ENCODE measurements around the gene ELAC2. TPM values are rescaled to one million over a fixed set of nuclear protein-coding genes. Genes with fewer than 3 reads are reported as not detected.

ELAC2 gene
- total RNA-seq, 1 experiment from 2014 or later: 38.9 TPM

- no peak overlapping the region for H3K27ac Mint-ChIP-seq (ENCODE audit: unreplicated experiment)
- H3K36me3 Mint-ChIP-seq (ENCODE audit: insufficient read depth, unreplicated experiment): peaks cover 30% of the 10 kb centered on the region
- H3K4me3 Mint-ChIP-seq (ENCODE audit: unreplicated experiment): no peak overlapping the region
- ChIA-PET POLR2A (no interaction called here), CTCF (no interaction called here)
- Histone ChIP-seq H3K4me1 (no peaks in the 10 kb centered on the region), H3K27me3 (replicated peaks; ENCODE audit: control insufficient read depth, insufficient read depth, low read length) (no peaks in the 10 kb centered on the region), H3K9me3 (no peaks in the 10 kb centered on the region), H3K4me3 (ENCODE audit: low read depth, low read length) (no peak overlapping the region), H3K36me3 (ENCODE audit: control insufficient read depth, insufficient read depth, low read length) (no peaks in the 10 kb centered on the region; the same call in 1 of the 2 replicates)
- TF ChIP-seq, protein P1, sequence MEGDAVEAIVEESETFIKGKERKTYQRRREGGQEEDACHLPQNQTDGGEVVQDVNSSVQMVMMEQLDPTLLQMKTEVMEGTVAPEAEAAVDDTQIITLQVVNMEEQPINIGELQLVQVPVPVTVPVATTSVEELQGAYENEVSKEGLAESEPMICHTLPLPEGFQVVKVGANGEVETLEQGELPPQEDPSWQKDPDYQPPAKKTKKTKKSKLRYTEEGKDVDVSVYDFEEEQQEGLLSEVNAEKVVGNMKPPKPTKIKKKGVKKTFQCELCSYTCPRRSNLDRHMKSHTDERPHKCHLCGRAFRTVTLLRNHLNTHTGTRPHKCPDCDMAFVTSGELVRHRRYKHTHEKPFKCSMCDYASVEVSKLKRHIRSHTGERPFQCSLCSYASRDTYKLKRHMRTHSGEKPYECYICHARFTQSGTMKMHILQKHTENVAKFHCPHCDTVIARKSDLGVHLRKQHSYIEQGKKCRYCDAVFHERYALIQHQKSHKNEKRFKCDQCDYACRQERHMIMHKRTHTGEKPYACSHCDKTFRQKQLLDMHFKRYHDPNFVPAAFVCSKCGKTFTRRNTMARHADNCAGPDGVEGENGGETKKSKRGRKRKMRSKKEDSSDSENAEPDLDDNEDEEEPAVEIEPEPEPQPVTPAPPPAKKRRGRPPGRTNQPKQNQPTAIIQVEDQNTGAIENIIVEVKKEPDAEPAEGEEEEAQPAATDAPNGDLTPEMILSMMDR (IDR thresholded peaks at IDR 0.05; ENCODE audit: insufficient read depth in 1 of 2, low read depth in 1 of 2, low read length in 1 of 2, severe bottlenecking in 1 of 2, unreplicated experiment in 1 of 2): no peak
- no peaks in the 10 kb centered on the region for H3K27me3 Mint-ChIP-seq (ENCODE audit: insufficient read depth, unreplicated experiment)
- H3K4me1 Mint-ChIP-seq (ENCODE audit: low read depth, unreplicated experiment): no peaks in the 10 kb centered on the region
- DNase-seq: no peak
- BruUV-seq (replicated peaks): no TSS peak
- H3K9me3 Mint-ChIP-seq (ENCODE audit: unreplicated experiment): no peaks in the 10 kb centered on the region
- intact Hi-C loops (cut with micrococcal nuclease; ENCODE audit: unreplicated experiment): loop anchor here (2.0 to 10.0 kb wide), 2 partner anchors 73 to 747 kb away; no protein-coding TSS in a partner anchor
These were observed 15.7 kb downstream of the ELAC2 start for GRCh38 chr17:13001991-13002615.

- no peaks in the 10 kb centered on the region for H3K27me3 Mint-ChIP-seq (ENCODE audit: insufficient read depth, unreplicated experiment)
These were observed 17.3 kb downstream of the ELAC2 start for GRCh38 chr17:13000561-13000960.

GRCh38 chr17:12998874-12999273 is 19.0 kb downstream of the ELAC2 start:
- no peaks in the 10 kb centered on the region for H3K9me3 ChIP-seq
- H3K36me3 ChIP-seq (ENCODE audit: control insufficient read depth, insufficient read depth, low read length): no peaks in the 10 kb centered on the region; the same call in 1 of the 2 replicates
- peaks cover 39% of the 10 kb centered on the region for H3K36me3 Mint-ChIP-seq (ENCODE audit: insufficient read depth, unreplicated experiment)
- ChIA-PET CTCF (no interaction called here), POLR2A (no interaction called here)
- H3K4me3 Mint-ChIP-seq (ENCODE audit: unreplicated experiment): no peak overlapping the region
- DNase-seq: no peak
- H3K27me3 ChIP-seq (replicated peaks; ENCODE audit: control insufficient read depth, insufficient read depth, low read length): no peaks in the 10 kb centered on the region
- H3K4me1 ChIP-seq: no peaks in the 10 kb centered on the region
- H3K9me3 Mint-ChIP-seq (ENCODE audit: unreplicated experiment): no peaks in the 10 kb centered on the region
- intact Hi-C loops (cut with micrococcal nuclease; ENCODE audit: unreplicated experiment): no loop called here
- H3K27ac Mint-ChIP-seq (ENCODE audit: unreplicated experiment): no peak overlapping the region
- no peaks in the 10 kb centered on the region for H3K27me3 Mint-ChIP-seq (ENCODE audit: insufficient read depth, unreplicated experiment)
- H3K4me1 Mint-ChIP-seq (ENCODE audit: low read depth, unreplicated experiment): no peaks in the 10 kb centered on the region
- TF ChIP-seq, protein P1 (IDR thresholded peaks at IDR 0.05; ENCODE audit: insufficient read depth in 1 of 2, low read depth in 1 of 2, low read length in 1 of 2, severe bottlenecking in 1 of 2, unreplicated experiment in 1 of 2): no peak
- no TSS peak for BruUV-seq (replicated peaks)
- H3K4me3 ChIP-seq (ENCODE audit: low read depth, low read length): no peak overlapping the region

More at GRCh38 chr17:13000561-13000960, 17.3 kb downstream of the ELAC2 start:
- intact Hi-C loops (cut with micrococcal nuclease; ENCODE audit: unreplicated experiment): loop anchor here (10.0 kb wide), 1 partner anchor 746 kb away; no protein-coding TSS in a partner anchor
- H3K27me3 ChIP-seq (replicated peaks; ENCODE audit: control insufficient read depth, insufficient read depth, low read length): no peaks in the 10 kb centered on the region
- Mint-ChIP-seq H3K27ac (ENCODE audit: unreplicated experiment) (no peak overlapping the region), H3K4me1 (ENCODE audit: low read depth, unreplicated experiment) (no peaks in the 10 kb centered on the region), H3K36me3 (ENCODE audit: insufficient read depth, unreplicated experiment) (peaks cover 36% of the 10 kb centered on the region), H3K9me3 (ENCODE audit: unreplicated experiment) (no peaks in the 10 kb centered on the region), H3K4me3 (ENCODE audit: unreplicated experiment) (no peak overlapping the region)
- TF ChIP-seq, protein P1 (IDR thresholded peaks at IDR 0.05; ENCODE audit: insufficient read depth in 1 of 2, low read depth in 1 of 2, low read length in 1 of 2, severe bottlenecking in 1 of 2, unreplicated experiment in 1 of 2): no peak
- no TSS peak for BruUV-seq (replicated peaks)
- H3K9me3 ChIP-seq: no peaks in the 10 kb centered on the region
- ChIA-PET POLR2A (no interaction called here), CTCF (no interaction called here)
- no peaks in the 10 kb centered on the region; the same call in 1 of the 2 replicates for H3K36me3 ChIP-seq (ENCODE audit: control insufficient read depth, insufficient read depth, low read length)
- no peaks in the 10 kb centered on the region for H3K4me1 ChIP-seq
- no peak overlapping the region for H3K4me3 ChIP-seq (ENCODE audit: low read depth, low read length)
- no peak for DNase-seq

All from Caco-2 (cell line).